GM12865 (cell line): ENCODE measurements around the gene P2RY8.

Source experiments
- DNase-seq: peaks from one replicate; pipeline ENCODE4 v3.0.0; 2010; ENCODE audit warnings: low read depth
- H3K4me3 ChIP-seq: 2 replicates; pipeline ENCODE4 v1.5.1; 2011; ENCODE audit warnings: mild to moderate bottlenecking, low read depth, low read length, control low read depth
- CTCF ChIP-seq: IDR thresholded peaks from 2 replicates; pipeline ENCODE4 v1.5.1; 2011; ENCODE audit warnings: low read length, control low read depth, low read depth, inconsistent platforms; ENCODE audit not compliant: insufficient read depth; ENCODE audit errors: missing control alignments

P2RY8 gene

GRCh38 chrX:1536712-1537030 lies 314 bp downstream of the P2RY8 start:
- peak overlapping the region; percentile 93 for H3K4me3 ChIP-seq
- no peak for DNase-seq
- no peak for TF ChIP-seq CTCF

GRCh38 chrX:1535241-1536041 lies 1.5 kb downstream of the P2RY8 start:
- H3K4me3 ChIP-seq: peak overlapping the region; percentile 93
- peak; percentile 81 for DNase-seq
- TF ChIP-seq CTCF: no peak

GRCh38 chrX:1534301-1535168 lies 2.5 kb downstream of the P2RY8 start:
- peak; percentile 63 for DNase-seq
- no peak for TF ChIP-seq CTCF
- peak overlapping the region; percentile 93 for H3K4me3 ChIP-seq

GRCh38 chrX:1533058-1533457 lies 3.9 kb downstream of the P2RY8 start:
- no peak for TF ChIP-seq CTCF
- H3K4me3 ChIP-seq: no peak overlapping the region
- DNase-seq: no peak

GRCh38 chrX:1531096-1531890 lies 5.7 kb downstream of the P2RY8 start:
- no peak overlapping the region for H3K4me3 ChIP-seq
- DNase-seq: no peak
- TF ChIP-seq CTCF: no peak

- no peak for DNase-seq
- H3K4me3 ChIP-seq: no peak overlapping the region
- TF ChIP-seq CTCF: no peak
These were observed 7.2 kb downstream of the P2RY8 start for GRCh38 chrX:1529756-1530155.
